HepG2 (cell line): Measurements from ENCODE around the gene SHCBP1L. TPM values are rescaled to one million over a fixed set of nuclear protein-coding genes. Genes with fewer than 3 reads are reported as not detected.

Source experiments
- CTCF ChIP-seq: sonication (generic); formaldehyde crosslinking; IDR thresholded peaks from 2 replicates; pipeline ENCODE4 v1.5.0; 2020; ENCODE audit warnings: mild to moderate bottlenecking, missing genetic modification reagents, moderate library complexity
- FOXK1 ChIP-seq: sonication (generic); formaldehyde crosslinking; IDR thresholded peaks from 2 replicates; pipeline ENCODE4 v1.4.0; 2020; ENCODE audit warnings: low read depth, missing genetic modification reagents, borderline replicate concordance
- HOMEZ ChIP-seq: IDR thresholded peaks from 2 replicates; pipeline ENCODE4 v1.6.1; 2016; ENCODE audit warnings: low read depth
- IRF2 ChIP-seq: IDR thresholded peaks from 2 replicates; pipeline ENCODE4 v1.6.1; 2018; ENCODE audit warnings: missing genetic modification reagents, missing compliant biosample characterization
- ISL2 ChIP-seq: sonication (generic); formaldehyde crosslinking; IDR thresholded peaks from 2 replicates; pipeline ENCODE4 v1.5.0; 2020; ENCODE audit warnings: missing genetic modification reagents
- MIXL1 ChIP-seq: IDR thresholded peaks from 2 replicates; pipeline ENCODE4 v1.6.1; 2016
- NCOA2 ChIP-seq: sonication (generic); formaldehyde crosslinking; IDR thresholded peaks from 2 replicates; pipeline ENCODE4 v1.8.0; 2022; ENCODE audit warnings: inconsistent platforms
- PATZ1 ChIP-seq: sonication (generic); formaldehyde crosslinking; IDR thresholded peaks from 2 replicates; pipeline ENCODE4 v1.4.0; 2020; ENCODE audit warnings: missing genetic modification reagents
- RXRB ChIP-seq: IDR thresholded peaks from 2 replicates; pipeline ENCODE4 v1.6.1; 2016; ENCODE audit warnings: borderline replicate concordance, missing genetic modification reagents, missing compliant biosample characterization
- SMAD3 ChIP-seq: sonication (generic); formaldehyde crosslinking; IDR thresholded peaks from 2 replicates; pipeline ENCODE4 v1.4.0; 2020; ENCODE audit warnings: missing genetic modification reagents
- STAG1 ChIP-seq: sonication (generic); formaldehyde crosslinking; IDR thresholded peaks from 2 replicates; pipeline ENCODE4 v1.4.0; 2020; ENCODE audit warnings: missing genetic modification reagents
- TBX3 ChIP-seq: fragments of 450-650 bp; IDR thresholded peaks from 2 replicates; pipeline ENCODE4 v1.6.1; 2017; ENCODE audit warnings: antibody characterized with exemption, mild to moderate bottlenecking, inconsistent platforms, borderline replicate concordance
- ZBTB7A ChIP-seq: sonication (generic); formaldehyde crosslinking; IDR thresholded peaks from 2 replicates; pipeline ENCODE4 v1.8.0; 2022; ENCODE audit warnings: mild to moderate bottlenecking, missing genetic modification reagents
- ZFP1 ChIP-seq: IDR thresholded peaks from 2 replicates; pipeline ENCODE4 v1.6.1; 2016
- ZFP36 ChIP-seq: fragments of 150-350 bp; IDR thresholded peaks from 2 replicates; pipeline ENCODE4 v1.6.1; 2018; ENCODE audit warnings: borderline replicate concordance, low read length, low read depth; ENCODE audit not compliant: partially characterized antibody
- ZNF441 ChIP-seq: sonication (generic); formaldehyde crosslinking; IDR thresholded peaks from 2 replicates; pipeline ENCODE4 v1.7.0; 2021; ENCODE audit warnings: missing genetic modification reagents, borderline replicate concordance
- ZNF574 ChIP-seq: sonication (generic); formaldehyde crosslinking; IDR thresholded peaks from 2 replicates; pipeline ENCODE4 v1.4.0; 2020; ENCODE audit warnings: missing genetic modification reagents
- ZNF580 ChIP-seq: IDR thresholded peaks from 2 replicates; pipeline ENCODE4 v1.6.1; 2016; ENCODE audit warnings: low read depth, borderline replicate concordance
- polyA plus RNA-seq, 8 experiments: library from polyadenylated mRNA; depleted of rRNA in 3 of 8; stranded (reverse) in 7 of 8; unstranded in 1 of 8; fragments of >200 nt; fragmentation: Illumina TruSeq in 4 of 8; extraction: Trizol in 4 of 8; gene quantifications; 2 replicates each; pipeline versions ENCODE4 v1.2.1 to v1.2.3, GENCODE V29; 2011 to 2016; ENCODE audit warnings: low read depth in 4 of 8, missing spikeins in 1 of 8, mixed read lengths in 1 of 8; ENCODE audit not compliant: insufficient read depth in 1 of 8
- total RNA-seq, 5 experiments: library from RNA; depleted of rRNA; stranded (reverse); fragments of >200 nt; fragmentation: Illumina TruSeq; extraction: Trizol; gene quantifications; 2 replicates each; pipeline ENCODE4 v1.2.3, GENCODE V29; 2016; ENCODE audit warnings: low read depth in 1 of 5

SHCBP1L gene
- total and polyA plus RNA-seq, 2 of the 13 experiments (the other 11 are each of a cell fraction or from before 2014, with no cell fraction given), result not detected

GRCh38 chr1:182962554-182963115 lies 9.7 kb upstream of the SHCBP1L start (continued):
- TF ChIP-seq NCOA2, result 0 out of 2 replicates have a peak, but pooled peaks have one; percentile 17
- peak; percentile 35; the same call in 1 of the 2 replicates for TF ChIP-seq ISL2 (CRISPR knock-in tag)
- TF ChIP-seq CTCF (CRISPR knock-in tag), result peak; percentile 89
- peak; percentile 45; the same call in 1 of the 2 replicates for TF ChIP-seq IRF2
- no peak for TF ChIP-seq TBX3
- TF ChIP-seq ZNF441, result 0 out of 2 replicates have a peak, but pooled peaks have one; percentile 30
- peak; percentile 39; the same call in 1 of the 2 replicates for TF ChIP-seq RXRB (CRISPR knock-in tag)
- no peak for TF ChIP-seq ZFP1
- TF ChIP-seq ZNF574 (CRISPR knock-in tag), result peak; percentile 31; the same call in 1 of the 2 replicates
- peak; percentile 95 for TF ChIP-seq STAG1 (CRISPR knock-in tag)
- TF ChIP-seq MIXL1, result 0 out of 2 replicates have a peak, but pooled peaks have one; percentile 43
- peak; percentile 52; the same call in 1 of the 2 replicates for TF ChIP-seq ZNF580 (CRISPR knock-in tag)
- no peak for TF ChIP-seq FOXK1 (CRISPR knock-in tag)
- peak; percentile 43 for TF ChIP-seq ZFP36
- TF ChIP-seq ZBTB7A (CRISPR knock-in tag), result no peak
- TF ChIP-seq HOMEZ (CRISPR knock-in tag), result 0 out of 2 replicates have a peak, but pooled peaks have one; percentile 32
- peak; percentile 89 for TF ChIP-seq PATZ1 (CRISPR knock-in tag)
- TF ChIP-seq SMAD3 (CRISPR knock-in tag), result peak; percentile 70; the same call in 1 of the 2 replicates
